Stimulated activated memory B cell treated with anti-CD40 and anti-IgM and Interleukin-4, amounts not matched to agents 10 μg/mL and 1 μg/mL and 100 μg/mL, for 72 hours (primary cell): ENCODE data around the gene CR1.
"Not testable (repeated sequence)": the region's sequence is repeated elsewhere in the genome, so short reads cannot be mapped to it uniquely, and the experiment has no call there.

ENCODE experiments used
- ATAC-seq: fragments of 150-1000 bp; cut with Tn5 transposase; 2 replicates; pipeline ENCODE4 v1.10.0; 2021
- H3K27ac Mint-ChIP-seq: one replicate; pipeline ENCODE4 v1.8.0; 2022; ENCODE audit warnings: mild to moderate bottlenecking, mixed read lengths
- H3K27me3 Mint-ChIP-seq: one replicate; pipeline ENCODE4 v1.8.0; 2022; ENCODE audit warnings: mixed read lengths
- H3K36me3 Mint-ChIP-seq: one replicate; pipeline ENCODE4 v1.8.0; 2022; ENCODE audit warnings: mixed read lengths
- H3K4me1 Mint-ChIP-seq: one replicate; pipeline ENCODE4 v1.8.0; 2022; ENCODE audit warnings: mixed read lengths
- H3K4me3 Mint-ChIP-seq: one replicate; pipeline ENCODE4 v1.8.0; 2022; ENCODE audit warnings: mild to moderate bottlenecking, moderate library complexity, mixed read lengths
- H3K9me3 Mint-ChIP-seq: one replicate; pipeline ENCODE4 v1.8.0; 2022; ENCODE audit warnings: mixed read lengths

The CR1 gene

GRCh38 chr1:207658408-207658807 lies 162.5 kb downstream of the CR1 start:
- Mint-ChIP-seq H3K27ac (no peak overlapping the region), H3K4me3 (no peak overlapping the region), H3K4me1 (no peaks in the 10 kb centered on the region), H3K36me3 (peaks cover 8% of the 10 kb centered on the region), H3K9me3 (peaks cover 2% of the 10 kb centered on the region), H3K27me3 (peaks cover 8% of the 10 kb centered on the region)
- peak; percentile 16 for ATAC-seq

GRCh38 chr1:207658904-207659485 lies 163.0 kb downstream of the CR1 start:
- H3K36me3 Mint-ChIP-seq = peaks cover 14% of the 10 kb centered on the region
- H3K27ac Mint-ChIP-seq = no peak overlapping the region
- peak; percentile 16 for ATAC-seq
- peaks cover 2% of the 10 kb centered on the region for H3K9me3 Mint-ChIP-seq
- H3K4me3 Mint-ChIP-seq = no peak overlapping the region
- H3K4me1 Mint-ChIP-seq = no peaks in the 10 kb centered on the region
- peaks cover 8% of the 10 kb centered on the region for H3K27me3 Mint-ChIP-seq

- Mint-ChIP-seq H3K36me3 (peaks cover 14% of the 10 kb centered on the region), H3K9me3 (peaks cover 2% of the 10 kb centered on the region), H3K4me1 (no peaks in the 10 kb centered on the region), H3K27me3 (peaks cover 8% of the 10 kb centered on the region), H3K27ac (no peak overlapping the region), H3K4me3 (no peak overlapping the region)
- ATAC-seq = no peak
Observed at GRCh38 chr1:207659545-207660153, 163.7 kb downstream of the CR1 start.

- not testable (repeated sequence) for H3K4me3 Mint-ChIP-seq, H3K27ac Mint-ChIP-seq, H3K9me3 Mint-ChIP-seq, H3K4me1 Mint-ChIP-seq, ATAC-seq
- Mint-ChIP-seq H3K36me3 (peaks cover 14% of the 10 kb centered on the region), H3K27me3 (peaks cover 16% of the 10 kb centered on the region)
Observed at GRCh38 chr1:207661420-207661819, 165.5 kb downstream of the CR1 start.

- H3K27ac Mint-ChIP-seq = no peak overlapping the region
- no peak for ATAC-seq
- peaks cover 26% of the 10 kb centered on the region for H3K4me1 Mint-ChIP-seq
- H3K36me3 Mint-ChIP-seq = peaks cover 21% of the 10 kb centered on the region
- no peak overlapping the region for H3K4me3 Mint-ChIP-seq
- H3K9me3 Mint-ChIP-seq = peaks cover 9% of the 10 kb centered on the region
- peaks cover 64% of the 10 kb centered on the region for H3K27me3 Mint-ChIP-seq
Observed at GRCh38 chr1:207666342-207666741, 170.4 kb downstream of the CR1 start.

- peaks cover 6% of the 10 kb centered on the region for H3K9me3 Mint-ChIP-seq
- peaks cover 36% of the 10 kb centered on the region for H3K4me1 Mint-ChIP-seq
- H3K27ac Mint-ChIP-seq = no peak overlapping the region
- H3K36me3 Mint-ChIP-seq = peaks cover 7% of the 10 kb centered on the region
- ATAC-seq = peak; percentile 44
- H3K27me3 Mint-ChIP-seq = peaks cover 61% of the 10 kb centered on the region
- H3K4me3 Mint-ChIP-seq = peak overlapping the region; percentile 55
Observed at GRCh38 chr1:207669528-207670009, 173.6 kb downstream of the CR1 start.

- Mint-ChIP-seq H3K27me3 (peaks cover 66% of the 10 kb centered on the region), H3K27ac (no peak overlapping the region), H3K36me3 (peaks cover 7% of the 10 kb centered on the region), H3K4me3 (peak overlapping the region; percentile 55), H3K9me3 (peaks cover 6% of the 10 kb centered on the region), H3K4me1 (peaks cover 36% of the 10 kb centered on the region)
- ATAC-seq = peak; percentile 90
Observed at GRCh38 chr1:207670192-207670591, 174.2 kb downstream of the CR1 start.

GRCh38 chr1:207670997-207671396 lies 175.0 kb downstream of the CR1 start:
- Mint-ChIP-seq H3K36me3 (peaks cover 7% of the 10 kb centered on the region), H3K4me1 (peaks cover 40% of the 10 kb centered on the region), H3K27me3 (peaks cover 69% of the 10 kb centered on the region), H3K4me3 (no peak overlapping the region), H3K27ac (no peak overlapping the region), H3K9me3 (peaks cover 6% of the 10 kb centered on the region)
- no peak for ATAC-seq

- no peak for ATAC-seq
- H3K4me3 Mint-ChIP-seq = no peak overlapping the region
- H3K36me3 Mint-ChIP-seq = no peaks in the 10 kb centered on the region
- peaks cover 41% of the 10 kb centered on the region for H3K4me1 Mint-ChIP-seq
- H3K27me3 Mint-ChIP-seq = peaks cover 53% of the 10 kb centered on the region
- H3K9me3 Mint-ChIP-seq = no peaks in the 10 kb centered on the region
- no peak overlapping the region for H3K27ac Mint-ChIP-seq
Observed at GRCh38 chr1:207672522-207673130, 176.7 kb downstream of the CR1 start.

- peaks cover 41% of the 10 kb centered on the region for H3K4me1 Mint-ChIP-seq
- no peaks in the 10 kb centered on the region for H3K36me3 Mint-ChIP-seq
- ATAC-seq = no peak
- no peak overlapping the region for H3K27ac Mint-ChIP-seq
- no peaks in the 10 kb centered on the region for H3K9me3 Mint-ChIP-seq
- peaks cover 45% of the 10 kb centered on the region for H3K27me3 Mint-ChIP-seq
- no peak overlapping the region for H3K4me3 Mint-ChIP-seq
Observed at GRCh38 chr1:207673399-207673798, 177.4 kb downstream of the CR1 start.

GRCh38 chr1:207676153-207676552 lies 180.2 kb downstream of the CR1 start:
- no peak for ATAC-seq
- no peak overlapping the region for H3K4me3 Mint-ChIP-seq
- H3K4me1 Mint-ChIP-seq = peaks cover 17% of the 10 kb centered on the region
- H3K27ac Mint-ChIP-seq = no peak overlapping the region
- H3K9me3 Mint-ChIP-seq = no peaks in the 10 kb centered on the region
- no peaks in the 10 kb centered on the region for H3K36me3 Mint-ChIP-seq
- H3K27me3 Mint-ChIP-seq = peaks cover 18% of the 10 kb centered on the region

GRCh38 chr1:207680590-207681388 lies 184.8 kb downstream of the CR1 start:
- not testable (repeated sequence) for ATAC-seq, H3K4me1 Mint-ChIP-seq

GRCh38 chr1:207682872-207683434 lies 187.0 kb downstream of the CR1 start:
- H3K27me3 Mint-ChIP-seq, H3K4me3 Mint-ChIP-seq, H3K4me1 Mint-ChIP-seq, H3K9me3 Mint-ChIP-seq, ATAC-seq, H3K36me3 Mint-ChIP-seq, H3K27ac Mint-ChIP-seq: not testable (repeated sequence)

More at GRCh38 chr1:207680590-207681388, 184.8 kb downstream of the CR1 start:
- H3K4me3 Mint-ChIP-seq, H3K9me3 Mint-ChIP-seq, H3K36me3 Mint-ChIP-seq, H3K27ac Mint-ChIP-seq, H3K27me3 Mint-ChIP-seq: not testable (repeated sequence)

- H3K4me3 Mint-ChIP-seq, H3K4me1 Mint-ChIP-seq, H3K36me3 Mint-ChIP-seq, H3K27me3 Mint-ChIP-seq, ATAC-seq, H3K9me3 Mint-ChIP-seq, H3K27ac Mint-ChIP-seq: not testable (repeated sequence)
Observed at GRCh38 chr1:207690551-207690950, 194.6 kb downstream of the CR1 start.

GRCh38 chr1:207691010-207691409 lies 195.1 kb downstream of the CR1 start:
- H3K36me3 Mint-ChIP-seq = no peaks in the 10 kb centered on the region
- no peaks in the 10 kb centered on the region for H3K27me3 Mint-ChIP-seq
- H3K9me3 Mint-ChIP-seq = peaks cover 2% of the 10 kb centered on the region
- ATAC-seq = no peak
- H3K4me1 Mint-ChIP-seq = no peaks in the 10 kb centered on the region
- no peak overlapping the region for H3K27ac Mint-ChIP-seq
- H3K4me3 Mint-ChIP-seq = no peak overlapping the region
